Mammary epithelial cell (primary cell): ENCODE measurements around the gene TMEM151A.

Source experiments
- CTCF ChIP-seq, 2 donors: IDR thresholded peaks in 1 of 2; conservative IDR thresholded peaks in 1 of 2; 2 replicates each; pipeline ENCODE4 v1.5.1; 2011 to 2012; ENCODE audit warnings: inconsistent platforms in 2 of 2, low read length in 2 of 2, mild to moderate bottlenecking in 2 of 2, control low read depth in 1 of 2, low read depth in 1 of 2; ENCODE audit not compliant: insufficient read depth in 1 of 2; ENCODE audit errors: extremely low read depth in 1 of 2
- EZH2 ChIP-seq: IDR thresholded peaks from 2 replicates; pipeline ENCODE4 v1.6.1; 2012; ENCODE audit warnings: low read length, inconsistent platforms, borderline replicate concordance

DNA sequence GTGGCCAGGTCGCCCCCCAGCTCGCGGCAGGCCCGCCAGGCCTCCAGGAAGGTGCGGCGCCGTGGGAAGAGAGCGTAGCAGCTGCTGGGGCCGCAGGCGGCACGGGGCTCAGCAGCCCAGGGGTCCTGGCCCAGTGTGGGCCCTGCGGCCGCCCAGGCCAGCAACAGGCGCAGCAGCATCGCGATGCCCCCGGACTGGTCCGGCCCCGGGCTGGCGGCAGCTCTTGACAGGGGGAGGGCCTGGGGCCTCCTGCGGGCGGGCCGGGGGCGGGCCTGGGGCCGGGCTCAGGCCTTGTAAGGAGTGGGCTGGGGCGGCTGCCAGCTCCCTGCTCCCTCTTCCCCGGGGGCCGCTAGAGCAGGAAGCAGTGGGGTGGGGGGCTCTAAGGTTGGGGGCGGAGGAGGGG, 25.2 kb downstream of the TMEM151A start, which contains the start of gene CD248:
- TF ChIP-seq EZH2 (no peak), CTCF (conservative IDR thresholded peaks at IDR 0.05 in 1 of 2, IDR thresholded peaks at IDR 0.05 in 1 of 2; ENCODE audit: extremely low read depth in 1 of 2, insufficient read depth in 1 of 2, low read depth in 1 of 2, low read length in 2 of 2) (no peak)
